Liver (tissue), 9 donors: ENCODE results near the gene PIAS1. TPM values are rescaled to one million over a fixed set of nuclear protein-coding genes. Genes with fewer than 3 reads are reported as not detected.

Experiments
- DNase-seq: peaks from one replicate; pipeline ENCODE4 v3.0.0-alpha.2; 2017; ENCODE audit warnings: low spot score
- H3K27ac ChIP-seq, 2 donors: one replicate each; pipeline ENCODE4 v1.7.0; 2013; ENCODE audit warnings: inconsistent platforms in 2 of 2, low read length in 2 of 2, control low read depth in 1 of 2, low read depth in 1 of 2, mild to moderate bottlenecking in 1 of 2
- H3K27me3 ChIP-seq, 4 donors: one replicate each; pipeline versions ENCODE4 v1.6.1 to v1.7.0; 2013; ENCODE audit warnings: low read length in 3 of 4, inconsistent platforms in 1 of 4, mild to moderate bottlenecking in 1 of 4, moderate library complexity in 1 of 4; ENCODE audit not compliant: control insufficient read depth in 4 of 4, insufficient read depth in 4 of 4
- H3K36me3 ChIP-seq, 4 donors: one replicate each; pipeline versions ENCODE4 v1.6.1 to v1.7.0; 2013; ENCODE audit warnings: low read length in 3 of 4, mild to moderate bottlenecking in 3 of 4, low read depth in 1 of 4, moderate library complexity in 1 of 4; ENCODE audit not compliant: control insufficient read depth in 4 of 4, insufficient read depth in 3 of 4
- H3K4me1 ChIP-seq, 4 donors: one replicate each; pipeline versions ENCODE4 v1.6.1 to v1.7.0; 2013; ENCODE audit warnings: low read length in 3 of 4, mild to moderate bottlenecking in 3 of 4, moderate library complexity in 1 of 4; ENCODE audit not compliant: control insufficient read depth in 4 of 4, insufficient read depth in 4 of 4
- H3K4me3 ChIP-seq, 3 donors: one replicate each; pipeline versions ENCODE4 v1.6.1 to v1.7.0; 2013; ENCODE audit warnings: low read length in 3 of 3, control low read depth in 1 of 3, low read depth in 1 of 3, mild to moderate bottlenecking in 1 of 3
- H3K9ac ChIP-seq, 2 donors: one replicate each; pipeline ENCODE4 v1.7.0; 2013; ENCODE audit warnings: low read length in 2 of 2, mild to moderate bottlenecking in 2 of 2, moderate library complexity in 2 of 2, control low read depth in 1 of 2, low read depth in 1 of 2
- H3K9me3 ChIP-seq, 4 donors: one replicate each; pipeline versions ENCODE4 v1.6.1 to v1.7.0; 2013; ENCODE audit warnings: low read length in 3 of 4; ENCODE audit not compliant: control insufficient read depth in 4 of 4
- ATF3 ChIP-seq: IDR thresholded peaks from 2 replicates; pipeline ENCODE4 v1.6.1; 2016; ENCODE audit warnings: antibody characterized with exemption
- EGR1 ChIP-seq, 2 donors: IDR thresholded peaks; 2 replicates each; pipeline ENCODE4 v1.6.1; 2016 to 2018; ENCODE audit warnings: antibody characterized with exemption in 2 of 2, low read depth in 2 of 2
- FOXA1 ChIP-seq: IDR thresholded peaks from 2 replicates; pipeline ENCODE4 v1.6.1; 2016; ENCODE audit warnings: antibody characterized with exemption
- FOXA2 ChIP-seq: IDR thresholded peaks from 2 replicates; pipeline ENCODE4 v1.6.1; 2016; ENCODE audit warnings: antibody characterized with exemption
- GABPA ChIP-seq, 2 donors: IDR thresholded peaks in 1 of 2; conservative IDR thresholded peaks in 1 of 2; 2 replicates each; pipeline ENCODE4 v1.6.1; 2016; ENCODE audit warnings: antibody characterized with exemption in 2 of 2, mild to moderate bottlenecking in 1 of 2, moderate library complexity in 1 of 2
- HNF4A ChIP-seq, 2 donors: conservative IDR thresholded peaks; 2 replicates each; pipeline ENCODE4 v1.6.1; 2016; ENCODE audit warnings: antibody characterized with exemption in 2 of 2, mild to moderate bottlenecking in 2 of 2
- HNF4G ChIP-seq: IDR thresholded peaks from 2 replicates; pipeline ENCODE4 v1.6.1; 2016; ENCODE audit warnings: antibody characterized with exemption
- JUND ChIP-seq, 2 donors: IDR thresholded peaks; 2 replicates each; pipeline ENCODE4 v1.6.1; 2016; ENCODE audit warnings: antibody characterized with exemption in 2 of 2
- MAX ChIP-seq: IDR thresholded peaks from 2 replicates; pipeline ENCODE4 v1.6.1; 2016; ENCODE audit warnings: antibody characterized with exemption
- RAD21 ChIP-seq, 2 donors: IDR thresholded peaks; 2 replicates each; pipeline ENCODE4 v1.6.1; 2016; ENCODE audit warnings: antibody characterized with exemption in 2 of 2, mild to moderate bottlenecking in 2 of 2
- RXRA ChIP-seq, 2 donors: IDR thresholded peaks; 2 replicates each; pipeline ENCODE4 v1.6.1; 2017 to 2018; ENCODE audit warnings: antibody characterized with exemption in 2 of 2, mild to moderate bottlenecking in 1 of 2
- SP1 ChIP-seq: IDR thresholded peaks from 2 replicates; pipeline ENCODE4 v1.6.1; 2018; ENCODE audit warnings: antibody characterized with exemption, mild to moderate bottlenecking
- TAF1 ChIP-seq: conservative IDR thresholded peaks from 2 replicates; pipeline ENCODE4 v1.6.1; 2016; ENCODE audit warnings: antibody characterized with exemption, mild to moderate bottlenecking
- YY1 ChIP-seq: IDR thresholded peaks from 2 replicates; pipeline ENCODE4 v1.6.1; 2016; ENCODE audit warnings: antibody characterized with exemption, mild to moderate bottlenecking
- ZBTB33 ChIP-seq: IDR thresholded peaks from 2 replicates; pipeline ENCODE4 v1.6.1; 2016; ENCODE audit warnings: antibody characterized with exemption
- WGBS: extraction: QIAGEN DNeasy Blood & Tissue Kit; methylation state at CpG from one replicate; pipeline ENCODE4 v1.1.7; 2013; 5-methylcytosine and 5-hydroxymethylcytosine counted together
- polyA plus RNA-seq, 2 donors: library from polyadenylated mRNA; stranded (reverse) in 1 of 2; unstranded in 1 of 2; fragments of 200-250 nt in 1 of 2; fragments of >200 nt in 1 of 2; fragmentation: Nextera tagmentation in 1 of 2; extraction: Ambion mirVana in 1 of 2; gene quantifications; one replicate each; pipeline versions ENCODE4 v1.2.1 to v1.2.3, GENCODE V29; 2013 to 2015
- total RNA-seq, 2 donors: library from RNA; depleted of rRNA; stranded (reverse); fragments of >200 nt; gene quantifications; one replicate each; pipeline ENCODE4 v1.2.3, GENCODE V29; 2014
- TF ChIP-seq, protein P1 (sequence below): IDR thresholded peaks from 2 replicates; pipeline ENCODE4 v1.6.1; 2016; ENCODE audit warnings: antibody characterized with exemption, mild to moderate bottlenecking
- TF ChIP-seq, protein P2 (sequence below): fragments of 150-350 bp; IDR thresholded peaks from 2 replicates; pipeline ENCODE4 v1.5.1; 2017; ENCODE audit warnings: improper control_type of control experiment, low read depth, low read length; ENCODE audit not compliant: missing input control
- donor health status: healthy.
- donor health status: healthy.
- donor health status: healthy.
- donor health status: healthy.
- donor health status: healthy.

Gene PIAS1
- total and polyA plus RNA-seq, 4 donors, result 5.6 to 18.8 (median 13.2) TPM

DNA sequence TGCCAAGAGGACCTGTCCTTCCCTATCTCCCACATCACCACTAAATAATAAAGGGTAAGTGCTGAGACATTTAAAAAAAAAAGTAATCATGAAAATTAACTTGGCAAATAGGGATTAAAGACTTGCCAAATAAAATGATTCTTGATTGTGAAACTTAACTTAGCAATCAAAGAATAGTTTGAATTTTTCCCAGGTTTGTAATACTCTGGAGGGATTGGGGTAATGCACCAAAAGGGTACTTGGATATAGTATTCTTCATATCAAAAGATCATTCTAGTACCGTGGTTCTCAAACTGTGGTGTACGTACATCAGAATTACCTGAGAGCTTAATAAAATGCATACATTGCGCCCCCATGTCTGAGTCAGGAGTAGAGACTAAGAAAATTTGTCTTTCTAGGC is 122.5 kb downstream of the PIAS1 start:
- Histone ChIP-seq H3K9me3 (no peaks in the 10 kb centered on the region), H3K27ac (no peak overlapping the region), H3K9ac (no peak overlapping the region), H3K4me1 (no peaks in the 10 kb centered on the region), H3K27me3 (no peaks in the 10 kb centered on the region), H3K36me3 (peaks cover 1 to 42% (median 28%) of the 10 kb centered on the region in 4 donors), H3K4me3 (no peak overlapping the region)
- DNase-seq, result no peak
- TF ChIP-seq MAX (no peak), FOXA1 (no peak), ZBTB33 (no peak), TAF1 (no peak), SP1 (no peak), RAD21 (IDR thresholded peaks at IDR 0.05) (no peak), EGR1 (IDR thresholded peaks at IDR 0.05; ENCODE audit: low read depth in 2 of 2) (no peak), HNF4G (no peak), ATF3 (no peak), RXRA (IDR thresholded peaks at IDR 0.05) (no peak), JUND (IDR thresholded peaks at IDR 0.05) (no peak), GABPA (IDR thresholded peaks at IDR 0.05 in 1 of 2, conservative IDR thresholded peaks at IDR 0.05 in 1 of 2) (no peak)
- TF ChIP-seq, protein P1, sequence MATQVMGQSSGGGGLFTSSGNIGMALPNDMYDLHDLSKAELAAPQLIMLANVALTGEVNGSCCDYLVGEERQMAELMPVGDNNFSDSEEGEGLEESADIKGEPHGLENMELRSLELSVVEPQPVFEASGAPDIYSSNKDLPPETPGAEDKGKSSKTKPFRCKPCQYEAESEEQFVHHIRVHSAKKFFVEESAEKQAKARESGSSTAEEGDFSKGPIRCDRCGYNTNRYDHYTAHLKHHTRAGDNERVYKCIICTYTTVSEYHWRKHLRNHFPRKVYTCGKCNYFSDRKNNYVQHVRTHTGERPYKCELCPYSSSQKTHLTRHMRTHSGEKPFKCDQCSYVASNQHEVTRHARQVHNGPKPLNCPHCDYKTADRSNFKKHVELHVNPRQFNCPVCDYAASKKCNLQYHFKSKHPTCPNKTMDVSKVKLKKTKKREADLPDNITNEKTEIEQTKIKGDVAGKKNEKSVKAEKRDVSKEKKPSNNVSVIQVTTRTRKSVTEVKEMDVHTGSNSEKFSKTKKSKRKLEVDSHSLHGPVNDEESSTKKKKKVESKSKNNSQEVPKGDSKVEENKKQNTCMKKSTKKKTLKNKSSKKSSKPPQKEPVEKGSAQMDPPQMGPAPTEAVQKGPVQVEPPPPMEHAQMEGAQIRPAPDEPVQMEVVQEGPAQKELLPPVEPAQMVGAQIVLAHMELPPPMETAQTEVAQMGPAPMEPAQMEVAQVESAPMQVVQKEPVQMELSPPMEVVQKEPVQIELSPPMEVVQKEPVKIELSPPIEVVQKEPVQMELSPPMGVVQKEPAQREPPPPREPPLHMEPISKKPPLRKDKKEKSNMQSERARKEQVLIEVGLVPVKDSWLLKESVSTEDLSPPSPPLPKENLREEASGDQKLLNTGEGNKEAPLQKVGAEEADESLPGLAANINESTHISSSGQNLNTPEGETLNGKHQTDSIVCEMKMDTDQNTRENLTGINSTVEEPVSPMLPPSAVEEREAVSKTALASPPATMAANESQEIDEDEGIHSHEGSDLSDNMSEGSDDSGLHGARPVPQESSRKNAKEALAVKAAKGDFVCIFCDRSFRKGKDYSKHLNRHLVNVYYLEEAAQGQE, result no peak
- 97% methylated on average over 3 of the region's 3 CpGs for WGBS

- no peak overlapping the region for H3K27ac ChIP-seq
- TF ChIP-seq FOXA1 (no peak), YY1 (no peak), TAF1 (no peak), EGR1 (IDR thresholded peaks at IDR 0.05; ENCODE audit: low read depth in 2 of 2) (no peak), HNF4G (no peak), SP1 (no peak), FOXA2 (no peak), GABPA (IDR thresholded peaks at IDR 0.05 in 1 of 2, conservative IDR thresholded peaks at IDR 0.05 in 1 of 2) (no peak), HNF4A (conservative IDR thresholded peaks at IDR 0.05) (no peak), RAD21 (IDR thresholded peaks at IDR 0.05) (no peak), ATF3 (no peak)
- TF ChIP-seq, protein P2, sequence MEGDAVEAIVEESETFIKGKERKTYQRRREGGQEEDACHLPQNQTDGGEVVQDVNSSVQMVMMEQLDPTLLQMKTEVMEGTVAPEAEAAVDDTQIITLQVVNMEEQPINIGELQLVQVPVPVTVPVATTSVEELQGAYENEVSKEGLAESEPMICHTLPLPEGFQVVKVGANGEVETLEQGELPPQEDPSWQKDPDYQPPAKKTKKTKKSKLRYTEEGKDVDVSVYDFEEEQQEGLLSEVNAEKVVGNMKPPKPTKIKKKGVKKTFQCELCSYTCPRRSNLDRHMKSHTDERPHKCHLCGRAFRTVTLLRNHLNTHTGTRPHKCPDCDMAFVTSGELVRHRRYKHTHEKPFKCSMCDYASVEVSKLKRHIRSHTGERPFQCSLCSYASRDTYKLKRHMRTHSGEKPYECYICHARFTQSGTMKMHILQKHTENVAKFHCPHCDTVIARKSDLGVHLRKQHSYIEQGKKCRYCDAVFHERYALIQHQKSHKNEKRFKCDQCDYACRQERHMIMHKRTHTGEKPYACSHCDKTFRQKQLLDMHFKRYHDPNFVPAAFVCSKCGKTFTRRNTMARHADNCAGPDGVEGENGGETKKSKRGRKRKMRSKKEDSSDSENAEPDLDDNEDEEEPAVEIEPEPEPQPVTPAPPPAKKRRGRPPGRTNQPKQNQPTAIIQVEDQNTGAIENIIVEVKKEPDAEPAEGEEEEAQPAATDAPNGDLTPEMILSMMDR, result no peak
- no peaks in the 10 kb centered on the region for H3K4me1 ChIP-seq
- no peaks in the 10 kb centered on the region for H3K9me3 ChIP-seq
- DNase-seq, result no peak
- H3K9ac ChIP-seq, result no peak overlapping the region
- H3K27me3 ChIP-seq, result no peaks in the 10 kb centered on the region
- no peak overlapping the region for H3K4me3 ChIP-seq
- peaks cover 1 to 38% (median 32%) of the 10 kb centered on the region in 4 donors for H3K36me3 ChIP-seq
Observed at GRCh38 chr15:68177742-68178141, 123.6 kb downstream of the PIAS1 start.
